Iris pigment epithelial cell (primary cell): ENCODE results near the gene OBI1.
A peak's percentile ranks its signal among the peaks of the same experiment; 100 is the strongest.

Experiments used
- DNase-seq: peaks from one replicate; pipeline ENCODE4 v3.0.0-alpha.2; 2011; ENCODE audit warnings: low read depth

OBI1 gene

GRCh38 chr13:78603240-78603957 is 55.6 kb downstream of the OBI1 start, which contains the start of gene POU4F1:
Gene POU4F1 (minus strand): TSS chr13:78603552. CDS start chr13:78603326, 226 bp downstream.
- peak; percentile 17 for DNase-seq

GRCh38 chr13:78602561-78603239 is 56.3 kb downstream of the OBI1 start:
- DNase-seq = no peak

- DNase-seq = no peak
Measured at GRCh38 chr13:78601874-78602560, 56.9 kb downstream of the OBI1 start.

- peak; percentile 14 for DNase-seq
Measured at GRCh38 chr13:78601124-78601873, 57.7 kb downstream of the OBI1 start.

GRCh38 chr13:78600280-78600883 is 58.6 kb downstream of the OBI1 start:
- no peak for DNase-seq

GRCh38 chr13:78599645-78600279 is 59.2 kb downstream of the OBI1 start:
- DNase-seq = no peak

GRCh38 chr13:78598966-78599644 is 59.9 kb downstream of the OBI1 start:
- DNase-seq = no peak

GRCh38 chr13:78598116-78598781 is 60.7 kb downstream of the OBI1 start:
- DNase-seq = no peak

- no peak for DNase-seq
Measured at GRCh38 chr13:78597602-78597932, 61.4 kb downstream of the OBI1 start.

GRCh38 chr13:78596736-78597601 is 62.0 kb downstream of the OBI1 start:
- DNase-seq = no peak

- no peak for DNase-seq
Measured at GRCh38 chr13:78596399-78596735, 62.6 kb downstream of the OBI1 start.

GRCh38 chr13:78595495-78596398 is 63.2 kb downstream of the OBI1 start:
- DNase-seq = no peak

- DNase-seq = no peak
Measured at GRCh38 chr13:78594456-78594975, 64.4 kb downstream of the OBI1 start.

GRCh38 chr13:78593652-78594455 is 65.1 kb downstream of the OBI1 start:
- DNase-seq = no peak

- no peak for DNase-seq
Measured at GRCh38 chr13:78593129-78593528, 65.8 kb downstream of the OBI1 start.

- DNase-seq = no peak
Measured at GRCh38 chr13:78592584-78592983, 66.4 kb downstream of the OBI1 start.

GRCh38 chr13:78589206-78589605 is 69.7 kb downstream of the OBI1 start:
- DNase-seq = no peak
